Heart right ventricle (tissue), 16 donors: ENCODE measurements around the gene SLC6A16. TPM values are rescaled to one million over a fixed set of nuclear protein-coding genes. Genes with fewer than 3 reads are reported as not detected.
"Not testable (repeated sequence)": the region's sequence is repeated elsewhere in the genome, so short reads cannot be mapped to it uniquely, and the experiment has no call there.

ENCODE experiments used
- ATAC-seq, 8 donors: fragments of 200-7000 bp; cut with Tn5 transposase; one replicate each; pipeline ENCODE4 v1.9.1; 2020; ENCODE audit warnings: mild to moderate bottlenecking in 8 of 8, moderate library complexity in 8 of 8, moderate number of reproducible peaks in 1 of 8
- DNase-seq, 2 donors: peaks; one replicate each; pipeline ENCODE4 v3.0.0-alpha.2; 2020
- H3K27ac ChIP-seq, 10 donors: fragments of 200-600 bp; sonication (generic) in 2 of 10; one replicate each; pipeline versions ENCODE4 v1.5.0 to v1.8.0; 2020 to 2022; ENCODE audit warnings: mild to moderate bottlenecking in 3 of 10
- H3K27me3 ChIP-seq, 7 donors: fragments of 200-600 bp; one replicate each; pipeline ENCODE4 v1.8.0; 2021 to 2022; ENCODE audit warnings: mild to moderate bottlenecking in 2 of 7
- H3K36me3 ChIP-seq, 9 donors: fragments of 200-600 bp; sonication (generic) in 1 of 9; one replicate each; pipeline versions ENCODE4 v1.5.0 to v1.8.0; 2020 to 2022; ENCODE audit warnings: mild to moderate bottlenecking in 2 of 9
- H3K4me1 ChIP-seq, 9 donors: fragments of 200-600 bp; sonication (generic) in 1 of 9; one replicate each; pipeline versions ENCODE4 v1.5.0 to v1.8.0; 2020 to 2022; ENCODE audit warnings: mild to moderate bottlenecking in 4 of 9
- H3K4me3 ChIP-seq, 10 donors: fragments of 200-600 bp; sonication (generic) in 2 of 10; one replicate each; pipeline versions ENCODE4 v1.5.0 to v1.8.0; 2020 to 2022; ENCODE audit warnings: mild to moderate bottlenecking in 7 of 10, moderate library complexity in 2 of 10
- H3K9me3 ChIP-seq, 11 donors: fragments of 200-600 bp in 10 of 11; sonication (generic) in 2 of 11; one replicate each; pipeline versions ENCODE4 v1.5.0 to v1.8.0; 2013 to 2022; ENCODE audit warnings: mild to moderate bottlenecking in 2 of 11, control low read depth in 1 of 11, moderate library complexity in 1 of 11
- CTCF ChIP-seq, 9 donors: fragments of 200-600 bp; sonication (generic) in 2 of 9; IDR thresholded peaks; one replicate each; pipeline versions ENCODE4 v1.5.0 to v1.8.0; 2021 to 2022; ENCODE audit warnings: antibody characterized with exemption in 9 of 9, mild to moderate bottlenecking in 5 of 9, moderate library complexity in 1 of 9
- WGBS, 2 donors: extraction: QIAGEN DNeasy Blood & Tissue Kit; methylation state at CpG; one replicate each; pipeline ENCODE4 v1.1.7; 2013; ENCODE audit warnings: inconsistent platforms in 1 of 2; 5-methylcytosine and 5-hydroxymethylcytosine counted together
- intact Hi-C, 10 donors: fragments of 100-400 bp; cut with DNase I; formaldehyde crosslinking; loops; one replicate each; pipeline versions ENCODE4 v1.11.1 to v1.14.2; 2022
- long read RNA-seq, 3 donors: library from polyadenylated mRNA; unstranded; transcript quantifications; one replicate each; pipeline ENCODE4 v2.0.0, GENCODE V29; 2020 to 2021
- polyA plus RNA-seq, 2 donors: library from polyadenylated mRNA; stranded (reverse); fragments of 200-250 nt; gene quantifications; one replicate each; pipeline ENCODE4 v1.2.3, GENCODE V29; 2013
- total RNA-seq, 10 donors: library from RNA; stranded (reverse); fragmentation: NEBNext Ultra II Directional in 3 of 10; extraction: Animal tissue kit (Norgen Biotek cat#: 25700) in 3 of 10; gene quantifications; one replicate each; pipeline versions ENCODE4 v1.2.1 to v1.2.4, GENCODE V29; 2021 to 2023
- donor health status: Arrhythmogenic right ventricular cardiomyopathy.
- donor health status: ischemic (EF 13 %, LVEDD 7.1; RV severe dilation, severe dysfunction).
- donor health status: healthy with polysubstance abuse.
- donor health status: DM: no; HTN: yes; CAD: no.
- donor health status: DM: no; HTN: no; CAD: no.
- donor health status: ischemic (EF 25% LVEDD 6.9; RV normal size, moderate dysfunction).
- donor health status: ischemic (EF 25% LVEDD 5.7; RV mildly dilated, moderate dysfunction).
- donor health status: healthy.
- donor health status: DM: yes; HTN: yes; CAD: no.
- donor health status: Ischemic cardiomyopathy.
- donor health status: ischemic (EF 35%, LVEDD 5.7; RV mildly dilated, moderate dysfunction).
- donor health status: nonischemic (EF 11% LVEDD 7.7; RV severe dilation, severe dysfunction).
- donor health status: DM: yes; HTN: yes; CAD: no.
- donor health status: PGD.
- donor health status: ischemic (EF 29% LVEDD 5.4; RV normal size, mild dysfunction).
- donor health status: nonischemic (EF 23%, LVEDD 6.1; RV moderate dilation, normal function).

The SLC6A16 gene
- total RNA-seq (1 to 10 TPM in 2 of 10 donors, under 1 TPM in 8; 0.25 to 1.0 (median 0.77) TPM), polyA plus RNA-seq (1 to 10 TPM in 1 of 2 donors, under 1 TPM in 1; 0.13 to 3.1 TPM)
- long read RNA-seq, donor 1, partial matches to known transcripts: 0 of 1 reads
- long read RNA-seq, donor 1, other reads (novel, unspliced or antisense): 1 of 1 reads
- long read RNA-seq, donor 2, partial matches to known transcripts: 1 of 1 reads
- long read RNA-seq, donor 2, other reads (novel, unspliced or antisense): 0 of 1 reads
- long read RNA-seq, donor 3, partial matches to known transcripts: 0 of 1 reads
- long read RNA-seq, donor 3, other reads (novel, unspliced or antisense): 1 of 1 reads

GRCh38 chr19:49324801-49325576 lies at the start of gene SLC6A16:
Gene SLC6A16 (minus strand): TSS chr19:49325191. CDS start chr19:49311347, 13,844 bp downstream.
- no peak within 1 kb of the TSS for H3K27ac ChIP-seq
- peaks cover 0 to 3% (median 0%) of the 10 kb centered on the region in 9 donors for H3K4me1 ChIP-seq
- peak in 1 of 8 donors; percentile 20 for ATAC-seq
- peaks cover 0 to 31% (median 0%) of the 10 kb centered on the region in 11 donors for H3K9me3 ChIP-seq
- no peak for TF ChIP-seq CTCF (IDR thresholded peaks at IDR 0.05)
- no peaks in the 10 kb centered on the region for H3K27me3 ChIP-seq
- 94% methylated on average over 38 of the region's 38 CpGs for WGBS, 2 donors
- peaks cover 0 to 27% (median 0%) of the 10 kb centered on the region in 9 donors for H3K36me3 ChIP-seq
- no peak for DNase-seq
- intact Hi-C loops: loop anchor here in 1 of 10 donors (10.0 kb wide), 1 partner anchor 100 kb away; no protein-coding TSS in a partner anchor
- H3K4me3 ChIP-seq: no peak within 1 kb of the TSS

GRCh38 chr19:49373174-49373573 lies 48.2 kb upstream of the SLC6A16 start:
- H3K4me1 ChIP-seq, H3K36me3 ChIP-seq, ATAC-seq, H3K27ac ChIP-seq, H3K4me3 ChIP-seq, DNase-seq, H3K27me3 ChIP-seq, intact Hi-C loops: not testable (repeated sequence)
- 79 to 93% methylated on average over 3 of the region's 3 CpGs for WGBS, 2 donors
- H3K9me3 ChIP-seq: peaks cover 0 to 23% (median 14%) of the 10 kb centered on the region in 11 donors

- no peak for ATAC-seq
- no peak for TF ChIP-seq CTCF (IDR thresholded peaks at IDR 0.05)
These were observed 46.2 kb upstream of the SLC6A16 start for GRCh38 chr19:49371184-49371583.

DNA sequence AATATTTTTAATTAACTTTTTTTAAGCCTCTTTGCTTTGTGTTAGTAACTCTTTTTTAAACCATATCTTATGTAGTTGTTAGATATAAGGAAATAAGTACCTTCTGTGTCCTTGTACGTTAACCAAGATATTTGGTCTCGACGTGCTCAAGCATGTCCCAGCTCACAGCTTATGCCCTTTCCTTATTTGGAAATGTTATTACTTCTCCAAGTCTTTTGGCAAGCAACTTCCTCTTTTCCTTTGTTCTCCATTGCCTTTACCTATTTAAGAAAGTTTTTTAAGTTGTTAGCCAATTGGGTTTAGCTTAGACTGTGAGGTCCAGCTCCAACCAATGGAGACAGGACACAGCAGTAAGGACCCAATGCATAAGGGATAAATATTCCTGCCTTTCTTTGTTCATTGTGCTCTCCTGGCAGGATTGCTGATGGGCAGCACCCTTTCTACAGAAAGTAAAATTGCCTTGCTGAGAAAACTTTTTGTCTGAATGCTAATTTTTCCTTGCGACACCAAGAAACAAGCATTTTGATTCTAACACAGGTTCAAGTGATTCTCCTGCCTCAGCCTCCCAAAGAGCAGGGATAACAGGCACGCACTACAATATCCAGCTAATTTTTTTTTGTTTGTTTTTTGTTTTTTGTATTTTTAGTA lies 43.8 kb upstream of the SLC6A16 start:
- ATAC-seq: no peak
- intact Hi-C loops: no loop called here
- Histone ChIP-seq H3K4me3 (no peak overlapping the region), H3K36me3 (no peaks in the 10 kb centered on the region), H3K27ac (no peak overlapping the region), H3K4me1 (peaks cover 0 to 5% (median 2%) of the 10 kb centered on the region in 9 donors), H3K27me3 (peaks cover 0 to 4% (median 0%) of the 10 kb centered on the region in 7 donors), H3K9me3 (peaks cover 0 to 26% (median 14%) of the 10 kb centered on the region in 11 donors)
- no peak for DNase-seq
- 83 to 84% methylated on average over 5 of the region's 5 CpGs for WGBS, 2 donors
- TF ChIP-seq CTCF (IDR thresholded peaks at IDR 0.05): no peak

More at GRCh38 chr19:49371184-49371583, 46.2 kb upstream of the SLC6A16 start:
- intact Hi-C loops: no loop called here
- 73 to 91% methylated on average over 3 of the region's 3 CpGs for WGBS, 2 donors
- Histone ChIP-seq H3K4me3 (no peak overlapping the region), H3K4me1 (no peaks in the 10 kb centered on the region), H3K27me3 (no peaks in the 10 kb centered on the region), H3K9me3 (peaks cover 0 to 26% (median 14%) of the 10 kb centered on the region in 11 donors), H3K36me3 (no peaks in the 10 kb centered on the region), H3K27ac (no peak overlapping the region)
- DNase-seq: no peak
